ENCODE results near the gene TBC1D23.
"Not testable (repeated sequence)": the region's sequence is repeated elsewhere in the genome, so short reads cannot be mapped to it uniquely, and the experiment has no call there.

Gene TBC1D23

GRCh38 chr3:100260685-100261484 lies at the start of gene TBC1D23:
TBC1D23 (plus strand) TSS chr3:100260992; CDS start chr3:100261019, 27 bp downstream.
- DNase-seq, result peak; percentile 99

DNA sequence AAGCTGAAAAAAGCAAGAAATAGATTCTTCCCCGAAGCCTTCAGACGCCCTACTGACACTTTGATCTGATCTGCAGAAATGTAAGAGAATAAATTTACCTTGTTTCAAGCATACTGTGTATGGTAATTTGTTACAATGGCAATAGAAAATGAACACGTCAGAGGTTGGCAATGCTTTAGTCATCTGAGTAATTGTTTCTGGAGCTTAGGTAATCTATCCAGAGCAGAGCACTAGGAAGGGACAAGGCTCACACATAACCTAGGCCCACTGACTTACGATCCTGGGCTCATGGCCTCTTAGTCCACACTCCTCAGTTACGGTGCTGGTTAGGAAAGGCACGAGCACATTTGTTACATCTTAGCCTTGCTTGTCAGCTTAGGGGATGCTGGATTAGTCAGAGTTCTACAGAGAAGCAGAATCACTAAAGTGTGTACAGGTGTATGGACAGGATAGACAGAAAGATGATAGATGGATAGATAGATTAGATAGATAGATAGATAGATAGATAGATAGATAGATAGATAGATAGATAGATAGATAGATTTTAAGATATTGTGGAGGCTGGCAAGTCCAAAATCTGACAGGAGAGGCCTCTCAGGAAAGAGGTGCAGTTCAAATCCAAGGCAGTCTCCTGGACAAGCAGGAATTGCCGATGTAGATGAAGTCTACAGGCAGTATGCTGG lies 46.8 kb upstream of the TBC1D23 start:
- DNase-seq, result no peak

DNA sequence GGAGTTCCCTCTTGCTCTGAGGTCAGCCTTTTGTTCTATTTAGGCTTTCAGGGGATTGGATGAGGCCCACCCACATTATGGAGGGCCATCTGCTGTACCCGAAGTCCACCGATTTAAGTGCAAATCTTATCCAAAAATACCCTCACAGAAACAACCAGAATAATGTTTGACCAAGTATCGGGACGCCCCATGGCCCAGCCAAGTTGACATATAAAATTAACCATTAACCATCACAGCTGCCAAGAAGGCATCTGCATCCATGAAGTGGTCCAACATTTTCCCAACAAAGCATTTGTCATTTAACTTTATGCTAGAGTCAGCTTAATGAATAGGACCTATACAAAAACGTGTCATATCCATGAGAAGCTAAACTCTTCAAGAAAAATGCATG lies 46.2 kb upstream of the TBC1D23 start:
- DNase-seq, result no peak

DNA sequence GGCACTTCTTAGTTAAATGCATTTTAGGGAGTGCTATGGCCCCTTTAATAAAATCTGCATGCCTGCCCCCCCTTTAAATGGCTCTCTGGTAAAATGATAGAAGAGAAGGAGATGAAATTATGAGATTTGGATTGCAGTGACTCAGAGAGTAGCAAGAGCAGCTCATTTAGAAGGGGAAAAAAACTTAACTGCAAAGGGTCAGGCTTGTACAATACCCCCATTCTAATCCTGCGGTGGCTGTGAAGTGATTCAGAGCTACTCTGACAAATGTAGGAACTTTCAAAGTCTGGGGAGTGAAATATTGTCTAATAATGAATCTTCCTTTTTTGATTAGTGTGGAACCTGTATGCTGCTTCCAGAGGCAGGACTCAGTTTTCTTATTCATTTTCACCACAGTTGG lies 44.1 kb upstream of the TBC1D23 start:
- DNase-seq, result no peak

DNA sequence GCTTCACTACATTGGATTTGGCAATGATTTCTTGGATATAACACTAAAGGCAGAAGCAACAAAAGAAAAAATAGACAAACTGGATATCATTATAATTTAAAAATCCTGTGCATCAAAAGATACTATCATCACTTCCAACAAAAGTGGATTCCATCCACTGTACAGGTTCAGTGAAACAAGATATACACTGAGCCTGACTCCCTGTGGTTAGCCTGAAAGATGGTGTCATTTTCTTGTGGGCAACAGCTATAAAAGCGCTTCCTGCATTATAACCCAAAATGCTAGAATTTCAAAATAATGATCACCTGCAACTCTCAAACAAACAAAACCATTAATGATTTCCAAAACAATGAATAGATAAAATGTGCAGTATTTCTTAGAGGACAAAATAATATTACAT lies 39.6 kb upstream of the TBC1D23 start:
- DNase-seq, result no peak

DNA sequence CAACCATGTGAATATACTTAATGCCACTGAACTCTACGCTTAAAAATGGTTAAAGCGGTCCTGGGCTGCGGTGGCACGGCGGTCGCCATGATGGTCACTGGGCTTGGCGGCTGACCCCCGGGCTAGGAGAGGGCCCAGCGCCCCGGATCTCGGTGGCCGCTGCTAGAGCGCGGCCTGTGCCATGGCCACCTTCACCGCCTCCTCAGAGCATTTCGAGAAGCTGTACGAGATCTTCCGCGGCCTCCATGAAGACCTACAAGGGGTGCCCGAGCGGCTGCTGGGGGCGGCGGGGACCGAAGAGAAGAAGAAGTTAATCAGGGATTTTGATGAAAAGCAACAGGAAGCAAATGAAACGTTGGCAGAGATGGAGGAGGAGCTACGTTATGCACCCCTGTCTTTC lies 35.6 kb upstream of the TBC1D23 start:
- DNase-seq, result no peak

GRCh38 chr3:100225883-100226282 lies 34.9 kb upstream of the TBC1D23 start:
- DNase-seq, result no peak

DNA sequence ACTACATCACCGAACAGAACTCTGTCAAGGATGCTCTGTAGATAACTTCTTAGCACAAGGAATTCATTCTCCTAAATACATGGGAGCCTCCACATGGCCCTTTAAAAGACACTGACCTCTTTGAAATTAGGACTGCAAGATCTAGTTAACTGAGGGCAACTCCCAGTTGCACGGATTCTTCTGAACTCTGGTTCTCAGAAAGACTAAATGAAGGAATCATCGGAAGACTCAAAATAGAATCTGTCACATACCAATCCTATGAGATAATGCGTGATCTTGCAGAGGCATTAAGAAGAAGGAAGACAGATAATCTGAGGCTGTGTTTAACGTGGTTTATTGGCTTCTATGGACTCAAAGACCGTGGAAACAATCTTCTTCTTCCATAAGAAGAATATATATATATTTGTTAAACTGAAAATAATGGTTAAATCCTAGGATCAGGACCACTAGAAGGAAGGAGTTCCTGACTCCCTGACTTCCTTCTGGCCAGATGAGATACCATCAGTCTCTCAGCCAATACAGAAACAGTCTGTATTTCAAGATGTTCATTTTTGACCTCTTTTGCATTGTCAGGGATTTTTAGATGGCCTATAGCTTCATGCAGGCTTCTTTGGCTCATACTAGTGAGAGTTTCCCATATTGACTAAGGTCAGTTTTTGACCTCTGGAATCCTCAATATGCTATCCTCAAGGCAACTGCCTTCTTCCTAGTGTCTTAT lies 33.9 kb upstream of the TBC1D23 start:
- DNase-seq, result no peak

- no peak for DNase-seq
Observed at GRCh38 chr3:100227511-100227921, 33.3 kb upstream of the TBC1D23 start.

- DNase-seq, result no peak
Observed at GRCh38 chr3:100228247-100228646, 32.5 kb upstream of the TBC1D23 start.

GRCh38 chr3:100229188-100229587 lies 31.6 kb upstream of the TBC1D23 start:
- DNase-seq, result not testable (repeated sequence)

- no peak for DNase-seq
Observed at GRCh38 chr3:100230710-100231109, 30.1 kb upstream of the TBC1D23 start.

- DNase-seq, result no peak
Observed at GRCh38 chr3:100231668-100232067, 29.1 kb upstream of the TBC1D23 start.

DNA sequence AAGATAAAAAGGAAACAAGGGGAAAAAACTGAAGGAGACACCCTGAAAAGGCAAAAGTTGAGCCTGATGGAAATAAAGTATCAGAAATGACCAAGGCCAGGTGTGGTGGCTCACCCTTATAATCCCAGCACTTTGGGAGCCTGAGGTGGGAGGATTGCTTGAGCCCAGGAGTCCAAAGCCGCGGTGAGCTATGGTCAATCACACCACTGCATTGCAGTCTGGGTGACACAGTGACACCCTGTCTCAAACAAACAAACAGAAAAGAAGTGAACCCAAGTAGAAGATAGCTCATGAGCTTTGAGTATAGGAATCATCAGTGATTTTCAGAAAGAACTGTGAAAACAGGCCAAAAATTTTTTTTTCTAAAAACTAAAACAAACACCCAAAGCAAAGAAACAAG lies 26.4 kb upstream of the TBC1D23 start:
- DNase-seq, result no peak

GRCh38 chr3:100238599-100238998 lies 22.2 kb upstream of the TBC1D23 start:
- no peak for DNase-seq

DNA sequence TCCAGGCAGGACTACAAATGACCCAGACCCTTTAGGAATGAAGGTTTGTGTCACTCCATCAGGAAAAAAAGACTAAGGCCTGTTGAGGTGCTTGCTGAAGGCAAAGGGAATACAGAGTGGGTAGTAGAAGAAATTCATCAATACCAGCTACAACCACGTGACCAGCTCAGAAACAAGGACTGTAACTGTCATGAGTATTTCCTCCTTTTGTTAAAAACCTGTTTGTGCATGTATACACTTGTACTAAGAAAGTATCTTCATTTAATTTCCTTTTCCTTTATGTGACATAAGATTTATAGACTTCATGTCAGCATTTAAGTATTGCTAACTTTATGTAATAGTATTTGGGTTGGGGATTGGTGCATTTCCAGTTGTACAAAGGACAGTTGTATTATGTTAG lies 18.3 kb upstream of the TBC1D23 start:
- DNase-seq, result not testable (repeated sequence)

DNA sequence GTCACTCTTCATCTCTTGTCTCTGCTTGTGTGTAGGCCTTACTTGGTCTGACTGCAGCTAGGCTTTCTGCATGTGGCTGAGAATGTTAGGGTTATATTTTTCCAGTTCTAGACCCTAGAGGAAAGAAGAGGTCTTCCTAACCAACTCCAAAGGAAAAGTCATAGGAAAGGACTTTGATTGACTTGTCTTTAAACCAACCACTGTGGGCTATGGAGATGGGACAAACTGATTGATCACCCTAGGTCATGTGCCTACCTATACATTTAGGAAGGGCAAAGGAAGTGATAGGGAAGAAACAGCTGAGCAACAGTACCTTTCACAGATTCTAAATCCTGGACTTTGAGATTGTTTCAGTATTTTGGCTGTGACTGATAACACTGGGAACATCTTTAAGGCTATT lies 16.5 kb upstream of the TBC1D23 start:
- DNase-seq, result no peak

GRCh38 chr3:100245136-100245535 lies 15.7 kb upstream of the TBC1D23 start:
- DNase-seq, result no peak

GRCh38 chr3:100245927-100246326 lies 14.9 kb upstream of the TBC1D23 start:
- no peak for DNase-seq

GRCh38 chr3:100246999-100247398 lies 13.8 kb upstream of the TBC1D23 start:
- no peak for DNase-seq

GRCh38 chr3:100252001-100252400 lies 8.8 kb upstream of the TBC1D23 start:
- no peak for DNase-seq

GRCh38 chr3:100254168-100254777 lies 6.5 kb upstream of the TBC1D23 start:
- DNase-seq, result peak; percentile 9

DNA sequence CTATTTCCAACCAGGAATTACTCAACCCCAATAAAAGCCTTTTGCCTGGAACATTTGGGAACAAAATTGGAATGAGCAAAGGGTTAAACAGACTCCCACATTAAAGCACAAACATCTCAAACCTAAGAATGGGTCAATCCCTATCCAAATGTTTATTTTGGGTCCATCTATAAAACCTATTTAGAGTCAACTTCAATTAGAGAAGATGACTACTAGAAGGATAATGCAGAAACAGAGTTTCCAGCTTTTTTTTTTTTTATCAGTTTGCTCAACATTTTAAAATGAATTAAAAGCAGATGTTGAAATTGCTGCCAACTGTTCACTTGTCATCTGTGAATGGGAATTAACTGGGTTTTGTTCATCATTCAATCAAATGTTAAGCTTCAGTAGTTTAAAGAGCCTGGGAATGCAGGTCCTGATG lies 4.1 kb upstream of the TBC1D23 start:
- no peak for DNase-seq

Measured in CD4-positive, alpha-beta T cell treated with Interferon gamma for 1 hour (primary cell).